GM12878 (cell line): ENCODE measurements around the gene CUL5. TPM values are rescaled to one million over a fixed set of nuclear protein-coding genes. Genes with fewer than 3 reads are reported as not detected.

ENCODE experiments used
- ATAC-seq: fragments of 200-7000 bp; cut with Tn5 transposase; 3 replicates; pipeline ENCODE4 v1.9.1; 2020; ENCODE audit warnings: mild to moderate bottlenecking, moderate library complexity
- BruUV-seq: library from RNA; stranded (reverse); fragments of 400-500 nt; replicated peaks from 2 replicates; lab custom pipeline; 2021; lab: Mats Ljungman, UMichigan
- CTCF ChIA-PET: fragments of 300-600 bp; sonication (Branson Sonifier 250); formaldehyde crosslinking; extraction: SDS; loops from one replicate; lab custom pipeline; 2021; ENCODE audit warnings: inconsistent platforms; lab: Yijun Ruan, JAX
- POLR2A ChIA-PET: fragments of 350-600 bp; formaldehyde crosslinking; extraction: SDS; loops from one replicate; lab custom pipeline; 2021; ENCODE audit warnings: inconsistent platforms; lab: Charles Lee
- RAD21 ChIA-PET: fragments of 300-600 bp; sonication (Branson Sonifier 250); formaldehyde crosslinking; loops from one replicate; lab custom pipeline; 2023; ENCODE audit warnings: antibody characterized with exemption; ENCODE audit not compliant: unreplicated experiment; lab: Charles Lee
- SMC1A ChIA-PET: fragments of 300-600 bp; sonication (Branson Sonifier 250); formaldehyde crosslinking; loops from one replicate; lab custom pipeline; 2023; ENCODE audit not compliant: unreplicated experiment, uncharacterized antibody; lab: Charles Lee
- DNase-seq: peaks from one replicate; pipeline ENCODE4 v3.0.0-alpha.2; 2011; ENCODE audit warnings: low read depth, low spot score
- FAIRE-seq: peaks from 3 replicates; lab custom pipeline; 2011; peaks lifted over from hg19 to GRCh38; lab: Jason Lieb, UNC
- H2AFZ ChIP-seq: 2 replicates; pipeline ENCODE4 v1.6.0; 2011; ENCODE audit warnings: low read depth, low read length, control low read depth; ENCODE audit not compliant: control insufficient read depth
- H3K27ac ChIP-seq: 2 replicates; pipeline ENCODE4 v1.5.1; 2011; ENCODE audit warnings: control low read depth; ENCODE audit not compliant: control insufficient read depth, insufficient read depth
- H3K27me3 ChIP-seq, 2 experiments: replicated peaks in 1 of 2; 2 replicates each; pipeline versions ENCODE4 v1.6.0 to v1.6.1; 2011; ENCODE audit warnings: low read length in 1 of 2; ENCODE audit not compliant: control insufficient read depth in 2 of 2, insufficient read depth in 2 of 2
- H3K36me3 ChIP-seq, 2 experiments: 2 replicates each; pipeline ENCODE4 v1.5.1; 2011; ENCODE audit warnings: low read length in 1 of 2; ENCODE audit not compliant: control insufficient read depth in 2 of 2, insufficient read depth in 2 of 2
- H3K4me1 ChIP-seq: 2 replicates; pipeline ENCODE4 v1.6.1; 2011; ENCODE audit warnings: mild to moderate bottlenecking, low read length, moderate library complexity, mixed read lengths; ENCODE audit not compliant: control insufficient read depth, insufficient read depth
- H3K4me2 ChIP-seq: 2 replicates; pipeline ENCODE4 v1.6.0; 2011; ENCODE audit warnings: control low read depth; ENCODE audit not compliant: control insufficient read depth, insufficient read depth
- H3K4me3 ChIP-seq: fragments of 200-600 bp; sonication (generic); 2 replicates; pipeline ENCODE4 v1.5.1; 2016
- H3K79me2 ChIP-seq: 2 replicates; pipeline ENCODE4 v1.6.0; 2011; ENCODE audit warnings: low read length; ENCODE audit not compliant: control insufficient read depth, insufficient read depth
- H3K9ac ChIP-seq: 2 replicates; pipeline ENCODE4 v1.8.0; 2011; ENCODE audit warnings: low read length, control low read depth, mixed read lengths; ENCODE audit not compliant: control insufficient read depth, insufficient read depth
- H3K9me3 ChIP-seq: replicated peaks from 3 replicates; pipeline ENCODE4 v1.5.1; 2011; ENCODE audit warnings: mild to moderate bottlenecking, low read length; ENCODE audit not compliant: control insufficient read depth, insufficient read depth
- H4K20me1 ChIP-seq: 2 replicates; pipeline ENCODE4 v1.6.0; 2011; ENCODE audit not compliant: control insufficient read depth, insufficient read depth
- ATF2 ChIP-seq: IDR thresholded peaks from 2 replicates; pipeline ENCODE4 v1.6.1; 2012; ENCODE audit warnings: low read length, inconsistent platforms
- EGR1 ChIP-seq, 2 experiments: IDR thresholded peaks; 1 replicate in 1 of 2; 2 replicates in 1 of 2; pipeline ENCODE4 v1.6.1; 2011 to 2012; ENCODE audit warnings: low read depth in 2 of 2, low read length in 2 of 2, borderline replicate concordance in 1 of 2, mild to moderate bottlenecking in 1 of 2, moderate library complexity in 1 of 2
- FOXK2 ChIP-seq: fragments of 450-650 bp; IDR thresholded peaks from 2 replicates; pipeline ENCODE4 v1.6.1; 2017; ENCODE audit warnings: mild to moderate bottlenecking, moderate library complexity
- HDAC2 ChIP-seq: fragments of 200-600 bp; sonication (generic); IDR thresholded peaks from 2 replicates; pipeline ENCODE4 v1.6.1; 2017
- JUNB ChIP-seq: IDR thresholded peaks from 2 replicates; pipeline ENCODE4 v1.6.1; 2016; ENCODE audit warnings: antibody characterized with exemption, mild to moderate bottlenecking
- NFYB ChIP-seq: IDR thresholded peaks from 2 replicates; pipeline ENCODE4 v1.6.1; 2011; ENCODE audit warnings: low read depth, mild to moderate bottlenecking, low read length, improper control_type of control experiment, moderate library complexity; ENCODE audit not compliant: insufficient read depth
- SIX5 ChIP-seq: IDR thresholded peaks from 2 replicates; pipeline ENCODE4 v1.6.1; 2011; ENCODE audit warnings: mild to moderate bottlenecking, low read depth, low read length, moderate library complexity; ENCODE audit not compliant: severe bottlenecking
- TCF7 ChIP-seq: IDR thresholded peaks from 2 replicates; pipeline ENCODE4 v1.6.1; 2014; ENCODE audit warnings: antibody characterized with exemption, borderline replicate concordance
- YBX1 ChIP-seq: fragments of 450-650 bp; IDR thresholded peaks from 2 replicates; pipeline ENCODE4 v1.6.1; 2016; ENCODE audit warnings: antibody characterized with exemption
- ZNF592 ChIP-seq: fragments of 450-650 bp; IDR thresholded peaks from 2 replicates; pipeline ENCODE4 v1.6.1; 2017; ENCODE audit warnings: mild to moderate bottlenecking, moderate library complexity
- WGBS: methylation state at CpG from one replicate; pipeline ENCODE4 v1.1.6; 2016; ENCODE audit warnings: low lambda C conversion rate; ENCODE audit not compliant: insufficient replicate concordance, insufficient coverage; ENCODE audit errors: missing lambda C conversion rate; 5-methylcytosine and 5-hydroxymethylcytosine counted together
- in situ Hi-C: fragments of 300-500 bp; cut with MboI; formaldehyde crosslinking; loops from 9 replicates; pipeline ENCODE4 v1.14.3; 2018; ENCODE audit warnings: mixed read lengths
- intact Hi-C: fragments of 100-400 bp; cut with micrococcal nuclease; formaldehyde crosslinking; loops from one replicate; pipeline ENCODE4 v1.14.2; 2022; ENCODE audit not compliant: unreplicated experiment
- polyA plus RNA-seq, 11 experiments: library from polyadenylated mRNA; depleted of rRNA in 4 of 11; unstranded in 6 of 11; stranded (reverse) in 5 of 11; fragments of >200 nt; fragmentation: Nextera tagmentation in 4 of 11; fragmentation: Illumina TruSeq in 1 of 11; extraction: Ambion mirVana in 4 of 11; extraction: Trizol in 1 of 11; gene quantifications; 1 replicate in 1 of 11; 2 replicates in 10 of 11; pipeline versions ENCODE4 v1.2.1 to v1.2.3, GENCODE V29; 2011 to 2016; ENCODE audit warnings: inconsistent platforms in 2 of 11, missing spikeins in 2 of 11, low read depth in 1 of 11
- total RNA-seq, 4 experiments: library from RNA; depleted of rRNA in 3 of 4; stranded (reverse); fragments of >200 nt in 3 of 4; fragmentation: Illumina TruSeq in 1 of 4; extraction: Trizol in 1 of 4; gene quantifications; 2 replicates each; pipeline versions ENCODE4 v1.2.1 to v1.2.3, GENCODE V29; 2013 to 2021
- TF ChIP-seq, protein P1 (sequence below): IDR thresholded peaks from 2 replicates; pipeline ENCODE4 v1.6.1; 2012; ENCODE audit warnings: improper control_type of control experiment, low read depth, low read length; ENCODE audit not compliant: insufficient replicate concordance

Gene CUL5
- total and polyA plus RNA-seq, 10 of the 15 experiments (the other 5 are each of a cell fraction or from before 2014, with no cell fraction given): 9.1 to 37.6 (median 18.3) TPM

- TF ChIP-seq, protein P1, sequence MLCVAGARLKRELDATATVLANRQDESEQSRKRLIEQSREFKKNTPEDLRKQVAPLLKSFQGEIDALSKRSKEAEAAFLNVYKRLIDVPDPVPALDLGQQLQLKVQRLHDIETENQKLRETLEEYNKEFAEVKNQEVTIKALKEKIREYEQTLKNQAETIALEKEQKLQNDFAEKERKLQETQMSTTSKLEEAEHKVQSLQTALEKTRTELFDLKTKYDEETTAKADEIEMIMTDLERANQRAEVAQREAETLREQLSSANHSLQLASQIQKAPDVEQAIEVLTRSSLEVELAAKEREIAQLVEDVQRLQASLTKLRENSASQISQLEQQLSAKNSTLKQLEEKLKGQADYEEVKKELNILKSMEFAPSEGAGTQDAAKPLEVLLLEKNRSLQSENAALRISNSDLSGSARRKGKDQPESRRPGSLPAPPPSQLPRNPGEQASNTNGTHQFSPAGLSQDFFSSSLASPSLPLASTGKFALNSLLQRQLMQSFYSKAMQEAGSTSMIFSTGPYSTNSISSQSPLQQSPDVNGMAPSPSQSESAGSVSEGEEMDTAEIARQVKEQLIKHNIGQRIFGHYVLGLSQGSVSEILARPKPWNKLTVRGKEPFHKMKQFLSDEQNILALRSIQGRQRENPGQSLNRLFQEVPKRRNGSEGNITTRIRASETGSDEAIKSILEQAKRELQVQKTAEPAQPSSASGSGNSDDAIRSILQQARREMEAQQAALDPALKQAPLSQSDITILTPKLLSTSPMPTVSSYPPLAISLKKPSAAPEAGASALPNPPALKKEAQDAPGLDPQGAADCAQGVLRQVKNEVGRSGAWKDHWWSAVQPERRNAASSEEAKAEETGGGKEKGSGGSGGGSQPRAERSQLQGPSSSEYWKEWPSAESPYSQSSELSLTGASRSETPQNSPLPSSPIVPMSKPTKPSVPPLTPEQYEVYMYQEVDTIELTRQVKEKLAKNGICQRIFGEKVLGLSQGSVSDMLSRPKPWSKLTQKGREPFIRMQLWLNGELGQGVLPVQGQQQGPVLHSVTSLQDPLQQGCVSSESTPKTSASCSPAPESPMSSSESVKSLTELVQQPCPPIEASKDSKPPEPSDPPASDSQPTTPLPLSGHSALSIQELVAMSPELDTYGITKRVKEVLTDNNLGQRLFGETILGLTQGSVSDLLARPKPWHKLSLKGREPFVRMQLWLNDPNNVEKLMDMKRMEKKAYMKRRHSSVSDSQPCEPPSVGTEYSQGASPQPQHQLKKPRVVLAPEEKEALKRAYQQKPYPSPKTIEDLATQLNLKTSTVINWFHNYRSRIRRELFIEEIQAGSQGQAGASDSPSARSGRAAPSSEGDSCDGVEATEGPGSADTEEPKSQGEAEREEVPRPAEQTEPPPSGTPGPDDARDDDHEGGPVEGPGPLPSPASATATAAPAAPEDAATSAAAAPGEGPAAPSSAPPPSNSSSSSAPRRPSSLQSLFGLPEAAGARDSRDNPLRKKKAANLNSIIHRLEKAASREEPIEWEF: no peak
- TF ChIP-seq YBX1: no peak
- no peak for TF ChIP-seq EGR1 (IDR thresholded peaks at IDR 0.05; ENCODE audit: borderline replicate concordance in 1 of 2, low read depth in 2 of 2, low read length in 2 of 2)
Measured at GRCh38 chr11:108008656-108009496, at the start of gene CUL5 (continued).

- ChIA-PET SMC1A (no interaction called here), POLR2A (no interaction called here), RAD21 (no interaction called here), CTCF (no interaction called here)
- no peak for FAIRE-seq
- no peak overlapping the region for H3K4me3 ChIP-seq
- intact Hi-C loops (no loop called here), in situ Hi-C loops (no loop called here)
- no TSS peak for BruUV-seq
- no peak overlapping the region for H3K9ac ChIP-seq
- H3K36me3 ChIP-seq: no peaks in the 10 kb centered on the region; a peak in 1 of 4 replicates
- H3K27me3 ChIP-seq: no peaks in the 10 kb centered on the region
- no peaks in the 10 kb centered on the region for H3K9me3 ChIP-seq
- H2AFZ ChIP-seq: no peak overlapping the region
- no peaks in the 10 kb centered on the region for H4K20me1 ChIP-seq
- peak; percentile 34 for ATAC-seq
- H3K4me1 ChIP-seq: peaks cover 10% of the 10 kb centered on the region; the same call in 1 of the 2 replicates
- 0 out of 2 replicates have a peak, but pooled peaks cover 2% of the 10 kb centered on the region for H3K79me2 ChIP-seq
- no peak for DNase-seq
- H3K4me2 ChIP-seq: no peak overlapping the region
- 62% methylated on average over 3 of the region's 3 CpGs for WGBS
- no peak overlapping the region for H3K27ac ChIP-seq
- TF ChIP-seq FOXK2 (no peak), ZNF592 (no peak), SIX5 (no peak), NFYB (no peak), ATF2 (peak; percentile 45; the same call in 1 of the 2 replicates), JUNB (peak; percentile 55; the same call in 1 of the 2 replicates), HDAC2 (no peak), TCF7 (no peak)
Measured at GRCh38 chr11:107961480-107961879, 47.2 kb upstream of the CUL5 start.
